Measurements from ENCODE around the gene MTHFD1L.

MTHFD1L gene

GRCh38 chr6:151063352-151063751 is 197.8 kb downstream of the MTHFD1L start:
- in situ Hi-C loops (cut with HindIII; ENCODE audit: low sequenced_read_pairs) = no loop called here
- TF ChIP-seq CTCF (IDR thresholded peaks at IDR 0.05; ENCODE audit: low read depth, low read length) = no peak
- peak; percentile 84 for DNase-seq (ENCODE audit: low read depth, low spot score)
- no peak overlapping the region for H3K4me3 ChIP-seq (ENCODE audit: low read depth, low read length)

- TF ChIP-seq CTCF (IDR thresholded peaks at IDR 0.05; ENCODE audit: low read depth, low read length) = no peak
- H3K4me3 ChIP-seq (ENCODE audit: low read depth, low read length) = no peak overlapping the region
- DNase-seq (ENCODE audit: low read depth, low spot score) = no peak
- in situ Hi-C loops (cut with HindIII; ENCODE audit: low sequenced_read_pairs) = no loop called here
Observed at GRCh38 chr6:151063842-151064647, 198.5 kb downstream of the MTHFD1L start.

- no peak for DNase-seq (ENCODE audit: low read depth, low spot score)
- in situ Hi-C loops (cut with HindIII; ENCODE audit: low sequenced_read_pairs) = no loop called here
- no peak for TF ChIP-seq CTCF (IDR thresholded peaks at IDR 0.05; ENCODE audit: low read depth, low read length)
- H3K4me3 ChIP-seq (ENCODE audit: low read depth, low read length) = no peak overlapping the region
Observed at GRCh38 chr6:151065027-151065815, 199.7 kb downstream of the MTHFD1L start.

GRCh38 chr6:151067684-151068596 is 202.4 kb downstream of the MTHFD1L start:
- H3K4me3 ChIP-seq (ENCODE audit: low read depth, low read length) = no peak overlapping the region
- peak; percentile 98 for DNase-seq (ENCODE audit: low read depth, low spot score)
- in situ Hi-C loops (cut with HindIII; ENCODE audit: low sequenced_read_pairs) = no loop called here
- TF ChIP-seq CTCF (IDR thresholded peaks at IDR 0.05; ENCODE audit: low read depth, low read length) = no peak

- in situ Hi-C loops (cut with HindIII; ENCODE audit: low sequenced_read_pairs) = no loop called here
- peak; percentile 66 for DNase-seq (ENCODE audit: low read depth, low spot score)
- no peak for TF ChIP-seq CTCF (IDR thresholded peaks at IDR 0.05; ENCODE audit: low read depth, low read length)
- no peak overlapping the region for H3K4me3 ChIP-seq (ENCODE audit: low read depth, low read length)
Observed at GRCh38 chr6:151068761-151069312, 203.3 kb downstream of the MTHFD1L start.

GRCh38 chr6:151069641-151070040 is 204.1 kb downstream of the MTHFD1L start:
- in situ Hi-C loops (cut with HindIII; ENCODE audit: low sequenced_read_pairs) = no loop called here
- DNase-seq (ENCODE audit: low read depth, low spot score) = no peak
- no peak overlapping the region for H3K4me3 ChIP-seq (ENCODE audit: low read depth, low read length)
- TF ChIP-seq CTCF (IDR thresholded peaks at IDR 0.05; ENCODE audit: low read depth, low read length) = no peak

Measured in astrocyte of the spinal cord (primary cell).